Measurements from ENCODE around the gene NAPA. TPM values are rescaled to one million over a fixed set of nuclear protein-coding genes. Genes with fewer than 3 reads are reported as not detected.

The NAPA gene
- total and polyA plus RNA-seq, 2 of the 13 experiments (the other 11 are each of a cell fraction or from before 2014, with no cell fraction given) = 32.6 to 65.9 TPM

GRCh38 chr19:47444388-47444821 is 70.5 kb downstream of the NAPA start (continued):
- TF ChIP-seq DZIP1 (CRISPR knock-in tag; IDR thresholded peaks at IDR 0.05) = no peak
- TF ChIP-seq ZNF792 (CRISPR knock-in tag; IDR thresholded peaks at IDR 0.05) = 0 out of 2 replicates have a peak, but pooled peaks have one; percentile 46
- TF ChIP-seq ZBTB25 (CRISPR knock-in tag; IDR thresholded peaks at IDR 0.05) = 0 out of 2 replicates have a peak, but pooled peaks have one; percentile 42
- no peak for TF ChIP-seq NFKBIZ (CRISPR knock-in tag; IDR thresholded peaks at IDR 0.05)
- TF ChIP-seq ELF1 (CRISPR knock-in tag; IDR thresholded peaks at IDR 0.05) = no peak
- TF ChIP-seq ZNF577 (CRISPR knock-in tag; IDR thresholded peaks at IDR 0.05; ENCODE audit: borderline replicate concordance, low read depth) = no peak
- 0 out of 2 replicates have a peak, but pooled peaks have one; percentile 15 for TF ChIP-seq TFE3 (CRISPR knock-in tag; IDR thresholded peaks at IDR 0.05)
- TF ChIP-seq E2F5 (CRISPR knock-in tag; conservative IDR thresholded peaks at IDR 0.05) = no peak
- no peak for TF ChIP-seq ZNF274 (CRISPR knock-in tag; IDR thresholded peaks at IDR 0.05)
- no peak for TF ChIP-seq HNRNPUL1 (IDR thresholded peaks at IDR 0.05; ENCODE audit: low read depth, low read length)
- no peak for TF ChIP-seq SRSF1 (optimal IDR thresholded peaks at IDR 0.05; ENCODE audit: low read depth, low read length)
- no peak for TF ChIP-seq ZNF639 (CRISPR knock-in tag; conservative IDR thresholded peaks at IDR 0.05)
- TF ChIP-seq ZKSCAN5 (CRISPR knock-in tag; IDR thresholded peaks at IDR 0.05) = no peak
- TF ChIP-seq ZKSCAN8 (CRISPR knock-in tag; IDR thresholded peaks at IDR 0.05; ENCODE audit: borderline replicate concordance) = no peak
- TF ChIP-seq ZNF574 (CRISPR knock-in tag; IDR thresholded peaks at IDR 0.05) = 0 out of 2 replicates have a peak, but pooled peaks have one; percentile 23
- no peak for TF ChIP-seq KDM3A (CRISPR knock-in tag; IDR thresholded peaks at IDR 0.05; ENCODE audit: low read depth)
- no peak for TF ChIP-seq ZNF331 (CRISPR knock-in tag; IDR thresholded peaks at IDR 0.05)
- TF ChIP-seq ZFP36 (IDR thresholded peaks at IDR 0.05; ENCODE audit: borderline replicate concordance, low read depth, low read length, partially characterized antibody) = no peak
- no peak for TF ChIP-seq NCOA2 (CRISPR knock-in tag; IDR thresholded peaks at IDR 0.05)
- TF ChIP-seq ZNF367 (CRISPR knock-in tag; IDR thresholded peaks at IDR 0.05; ENCODE audit: borderline replicate concordance) = no peak; the same call in 1 of the 2 replicates
- TF ChIP-seq SALL1 (CRISPR knock-in tag; IDR thresholded peaks at IDR 0.05) = peak; percentile 72
